Stomach (tissue), 9 donors: ENCODE data around the gene PEX26. TPM values are rescaled to one million over a fixed set of nuclear protein-coding genes. Genes with fewer than 3 reads are reported as not detected.

ENCODE experiments used
- DNase-seq, 2 donors: peaks; one replicate each; pipeline versions ENCODE4 v3.0.0 to v3.0.0-alpha.2; 2013 to 2019
- H3K27ac ChIP-seq, 5 donors: fragments of 200-600 bp in 4 of 5; sonication (generic) in 4 of 5; one replicate each; pipeline ENCODE4 v1.5.1; 2013 to 2019; ENCODE audit warnings: mild to moderate bottlenecking in 1 of 5, moderate library complexity in 1 of 5
- H3K27me3 ChIP-seq, 3 donors: fragments of 200-600 bp; sonication (generic); one replicate each; pipeline ENCODE4 v1.5.1; 2017 to 2019; ENCODE audit warnings: mixed run types in 1 of 3
- H3K36me3 ChIP-seq, 4 donors: fragments of 200-600 bp; sonication (generic); 1 replicate in 3 of 4; 2 replicates in 1 of 4; pipeline ENCODE4 v1.5.1; 2016 to 2019
- H3K4me1 ChIP-seq, 4 donors: fragments of 200-600 bp; sonication (generic); one replicate each; pipeline ENCODE4 v1.5.1; 2016 to 2019
- H3K4me3 ChIP-seq, 4 donors: fragments of 200-600 bp; sonication (generic) in 3 of 4; one replicate each; pipeline ENCODE4 v1.5.1; 2016 to 2019; ENCODE audit warnings: mild to moderate bottlenecking in 1 of 4
- H3K9me3 ChIP-seq, 4 donors: fragments of 200-600 bp; sonication (generic); one replicate each; pipeline ENCODE4 v1.5.1; 2016 to 2019
- EP300 ChIP-seq: sonication (generic); formaldehyde crosslinking; IDR thresholded peaks from one replicate; pipeline ENCODE4 v1.6.1; 2017; ENCODE audit warnings: antibody characterized with exemption
- POLR2A ChIP-seq, 4 donors: fragments of 450-650 bp; IDR thresholded peaks; one replicate each; pipeline ENCODE4 v1.6.1; 2016; ENCODE audit warnings: antibody characterized with exemption in 4 of 4, control low read depth in 2 of 4, mild to moderate bottlenecking in 1 of 4, moderate library complexity in 1 of 4
- POLR2AphosphoS5 ChIP-seq, 3 donors: sonication (generic); formaldehyde crosslinking; IDR thresholded peaks; one replicate each; pipeline ENCODE4 v1.6.1; 2016; ENCODE audit warnings: antibody characterized with exemption in 3 of 3
- WGBS, 5 donors: extraction: QIAGEN DNeasy Blood & Tissue Kit in 3 of 5; methylation state at CpG; one replicate each; pipeline versions ENCODE4 v1.1.5 to v1.1.7; 2013 to 2018; 5-methylcytosine and 5-hydroxymethylcytosine counted together
- intact Hi-C: fragments of 100-400 bp; cut with DNase I; formaldehyde crosslinking; loops from one replicate; pipeline ENCODE4 v1.15.1; 2023; ENCODE audit warnings: low total_unique reads
- polyA plus RNA-seq, 3 donors: library from polyadenylated mRNA; stranded (reverse); fragments of 200-250 nt; gene quantifications; one replicate each; pipeline ENCODE4 v1.2.3, GENCODE V29; 2013
- total RNA-seq, 5 donors: library from RNA; depleted of rRNA; stranded (reverse); fragments of >200 nt; gene quantifications; one replicate each; pipeline versions ENCODE4 v1.1.0 to v1.2.3, GENCODE V29; 2014 to 2016
- TF ChIP-seq, protein P1 (sequence below), 7 experiments: fragments of 450-650 bp in 4 of 7; fragments of 200-600 bp in 3 of 7; sonication (generic) in 3 of 7; IDR thresholded peaks; one replicate each; pipeline ENCODE4 v1.5.1; 2016 to 2019; ENCODE audit warnings: antibody characterized with exemption in 7 of 7, control low read depth in 2 of 7, mild to moderate bottlenecking in 1 of 7
- donor health status: healthy with polysubstance abuse.
- donor health status: Bipolar disorder and iron deficiency.
- donor health status: healthy.

PEX26 gene
- total and polyA plus RNA-seq, 8 donors = 6.7 to 564 (median 16.5) TPM

DNA sequence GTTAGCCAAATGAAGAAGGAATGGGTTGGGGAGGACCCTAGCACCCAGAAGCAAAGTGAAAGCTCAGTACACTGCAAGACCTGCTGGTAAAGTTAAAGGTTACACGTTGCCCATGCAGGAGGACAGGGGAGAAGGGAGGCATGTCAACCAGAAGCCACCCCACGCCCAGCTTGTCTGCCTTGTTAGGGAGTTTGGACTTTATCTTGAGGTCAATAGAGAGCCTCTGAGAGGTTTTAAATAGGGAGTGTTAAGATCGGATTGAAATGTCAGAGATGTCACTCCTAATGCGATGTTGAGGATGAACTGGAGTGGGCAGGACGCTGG is 18.7 kb upstream of the PEX26 start:
- no peaks in the 10 kb centered on the region for H3K9me3 ChIP-seq
- TF ChIP-seq EP300 (no peak), POLR2AphosphoS5 (IDR thresholded peaks at IDR 0.05) (no peak), POLR2A (IDR thresholded peaks at IDR 0.05) (no peak)
- TF ChIP-seq, protein P1, sequence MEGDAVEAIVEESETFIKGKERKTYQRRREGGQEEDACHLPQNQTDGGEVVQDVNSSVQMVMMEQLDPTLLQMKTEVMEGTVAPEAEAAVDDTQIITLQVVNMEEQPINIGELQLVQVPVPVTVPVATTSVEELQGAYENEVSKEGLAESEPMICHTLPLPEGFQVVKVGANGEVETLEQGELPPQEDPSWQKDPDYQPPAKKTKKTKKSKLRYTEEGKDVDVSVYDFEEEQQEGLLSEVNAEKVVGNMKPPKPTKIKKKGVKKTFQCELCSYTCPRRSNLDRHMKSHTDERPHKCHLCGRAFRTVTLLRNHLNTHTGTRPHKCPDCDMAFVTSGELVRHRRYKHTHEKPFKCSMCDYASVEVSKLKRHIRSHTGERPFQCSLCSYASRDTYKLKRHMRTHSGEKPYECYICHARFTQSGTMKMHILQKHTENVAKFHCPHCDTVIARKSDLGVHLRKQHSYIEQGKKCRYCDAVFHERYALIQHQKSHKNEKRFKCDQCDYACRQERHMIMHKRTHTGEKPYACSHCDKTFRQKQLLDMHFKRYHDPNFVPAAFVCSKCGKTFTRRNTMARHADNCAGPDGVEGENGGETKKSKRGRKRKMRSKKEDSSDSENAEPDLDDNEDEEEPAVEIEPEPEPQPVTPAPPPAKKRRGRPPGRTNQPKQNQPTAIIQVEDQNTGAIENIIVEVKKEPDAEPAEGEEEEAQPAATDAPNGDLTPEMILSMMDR (IDR thresholded peaks at IDR 0.05) = no peak
- no peaks in the 10 kb centered on the region for H3K27me3 ChIP-seq
- H3K27ac ChIP-seq = peak overlapping the region in 2 of 5 donors; percentile 82 to 88
- WGBS, 5 donors = 70 to 79% (median 74%) methylated on average over 5 of the region's 5 CpGs
- H3K4me1 ChIP-seq = peaks cover 19 to 45% (median 34%) of the 10 kb centered on the region in 4 donors
- no peak for DNase-seq
- H3K36me3 ChIP-seq = no peaks in the 10 kb centered on the region
- intact Hi-C loops = no loop called here
- no peak overlapping the region for H3K4me3 ChIP-seq

DNA sequence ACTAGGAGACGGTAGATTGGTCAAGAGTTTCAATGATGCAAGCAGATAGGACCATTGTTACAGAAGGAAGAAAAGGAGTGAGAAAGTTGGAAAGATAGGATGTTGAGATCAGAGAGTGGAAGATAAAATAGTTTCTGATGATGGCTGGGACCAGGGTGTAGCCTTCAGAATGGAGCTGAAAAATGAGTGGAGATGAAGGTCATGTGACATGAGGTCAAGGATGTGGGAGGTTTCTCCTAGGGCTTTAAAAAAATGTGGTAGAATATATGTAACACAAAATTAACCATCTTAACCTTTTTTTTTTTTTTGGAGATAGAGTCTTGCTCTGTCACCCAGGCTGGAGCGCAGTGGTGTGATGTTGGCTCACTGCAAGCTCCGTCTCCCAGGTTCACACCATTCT is 18.3 kb upstream of the PEX26 start:
- no peak for DNase-seq
- peaks cover 0 to 4% (median 0%) of the 10 kb centered on the region in 3 donors for H3K27me3 ChIP-seq
- H3K4me3 ChIP-seq = no peak overlapping the region
- intact Hi-C loops = no loop called here
- peak overlapping the region in 1 of 5 donors; percentile 88 for H3K27ac ChIP-seq
- H3K36me3 ChIP-seq = no peaks in the 10 kb centered on the region
- 92 to 99% (median 95%) methylated on average over 3 of the region's 3 CpGs for WGBS, 5 donors
- no peak for TF ChIP-seq POLR2A (IDR thresholded peaks at IDR 0.05)
- peaks cover 19 to 45% (median 34%) of the 10 kb centered on the region in 4 donors for H3K4me1 ChIP-seq
- H3K9me3 ChIP-seq = no peaks in the 10 kb centered on the region

DNA sequence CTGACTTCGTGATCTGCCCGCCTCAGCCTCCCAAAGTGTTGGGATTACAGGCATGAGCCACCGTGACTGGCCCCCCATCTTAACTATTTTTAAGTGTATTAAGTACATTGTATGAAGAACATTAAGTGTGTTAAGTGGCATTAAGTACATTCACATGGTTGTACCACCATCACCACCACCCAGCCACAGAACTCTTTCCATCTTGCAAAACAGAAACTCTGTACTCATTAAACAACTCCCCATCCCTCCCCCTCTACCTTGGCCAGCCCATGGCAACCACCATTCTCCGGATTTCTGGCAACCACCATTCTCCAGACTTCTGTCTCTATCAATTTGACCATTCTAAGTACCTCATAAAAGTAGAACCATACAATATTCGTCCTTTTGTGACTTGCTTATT is 17.8 kb upstream of the PEX26 start:
- H3K27ac ChIP-seq = peak overlapping the region in 2 of 5 donors; percentile 50 to 88

DNA sequence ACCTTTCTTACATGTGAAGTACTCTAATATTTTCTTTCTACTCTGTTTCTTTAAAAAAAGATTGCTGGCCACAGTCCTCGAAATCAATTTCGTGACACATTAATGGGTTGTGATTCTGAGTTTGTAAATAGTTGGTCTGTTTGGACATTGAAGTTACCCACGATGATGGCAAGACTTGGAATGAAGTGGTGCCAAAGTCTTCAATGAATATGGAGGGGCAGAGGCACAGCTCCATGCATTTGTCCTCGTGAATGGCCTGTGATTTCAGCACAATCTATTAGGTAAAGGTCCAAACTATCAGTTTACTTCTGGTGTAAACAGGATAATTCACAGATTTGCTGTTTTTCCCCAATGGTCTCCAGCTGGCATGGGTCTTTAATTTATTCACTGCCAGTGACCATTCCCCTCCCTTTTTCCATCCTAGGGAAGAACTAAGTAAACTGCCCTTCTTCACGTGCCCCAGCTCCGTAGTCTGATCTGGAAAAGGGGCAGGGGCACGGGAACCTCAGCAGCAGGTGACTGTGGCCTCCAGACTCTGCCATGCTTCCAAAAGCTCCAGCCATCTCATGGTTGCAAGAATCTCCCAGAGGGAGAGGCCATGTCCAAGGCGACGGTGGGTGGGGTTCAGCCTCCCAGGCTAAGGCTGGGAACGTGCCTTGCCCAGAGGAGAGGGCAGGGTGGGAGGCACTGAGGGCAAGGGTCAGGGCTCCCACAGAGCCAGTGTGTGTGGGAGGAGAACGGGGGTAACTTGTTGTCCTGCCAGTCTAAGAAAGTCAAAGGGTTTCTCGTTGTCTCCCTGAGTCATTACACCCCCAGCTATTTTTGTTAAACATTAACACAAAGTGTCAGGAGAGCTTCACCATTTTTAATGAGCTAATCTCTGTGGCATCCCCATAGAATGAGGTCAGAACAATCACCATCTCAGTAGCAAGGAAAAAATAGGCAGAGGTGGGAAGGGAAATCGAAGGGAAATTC is 16.9 kb upstream of the PEX26 start:
- Histone ChIP-seq H3K4me3 (no peak overlapping the region), H3K27me3 (peaks cover 0 to 12% (median 0%) of the 10 kb centered on the region in 3 donors), H3K4me1 (peaks cover 17 to 41% (median 29%) of the 10 kb centered on the region in 4 donors), H3K36me3 (no peaks in the 10 kb centered on the region), H3K27ac (peak overlapping the region; percentile 21 to 88 (median 50)), H3K9me3 (no peaks in the 10 kb centered on the region)
- WGBS, 5 donors = 42 to 53% (median 49%) methylated on average over 12 to 13 of the region's 13 CpGs
- DNase-seq = peak in 1 of 2 donors; percentile 80
- intact Hi-C loops = no loop called here
- TF ChIP-seq, protein P1 (IDR thresholded peaks at IDR 0.05) = no peak
- TF ChIP-seq EP300 (no peak), POLR2A (IDR thresholded peaks at IDR 0.05) (no peak), POLR2AphosphoS5 (IDR thresholded peaks at IDR 0.05) (peak in 1 of 3 donors; percentile 23)

More for the DNA sequence above, 17.8 kb upstream of the PEX26 start:
- peaks cover 19 to 45% (median 34%) of the 10 kb centered on the region in 4 donors for H3K4me1 ChIP-seq
- H3K36me3 ChIP-seq = no peaks in the 10 kb centered on the region
- no peak overlapping the region for H3K4me3 ChIP-seq
- H3K9me3 ChIP-seq = no peaks in the 10 kb centered on the region
- TF ChIP-seq POLR2AphosphoS5 (IDR thresholded peaks at IDR 0.05) = no peak
- TF ChIP-seq POLR2A (IDR thresholded peaks at IDR 0.05) = no peak
- TF ChIP-seq, protein P1 (IDR thresholded peaks at IDR 0.05) = no peak
- TF ChIP-seq EP300 = no peak
- peaks cover 0 to 7% (median 0%) of the 10 kb centered on the region in 3 donors for H3K27me3 ChIP-seq
- intact Hi-C loops = no loop called here
- DNase-seq = no peak
- WGBS, 5 donors = 84 to 89% (median 85%) methylated on average over 5 of the region's 5 CpGs
